NOMO-1 (cell line): ENCODE data around the gene CACNA2D2.
A peak's percentile ranks its signal among the peaks of the same experiment; 100 is the strongest.

Experiments used
- DNase-seq, 2 experiments: peaks; one replicate each; lab custom pipeline; 2025; ENCODE audit not compliant: unreplicated experiment in 2 of 2; lab: John Stamatoyannopoulos, UW

Gene CACNA2D2

GRCh38 chr3:50435371-50436113, 67.9 kb downstream of the CACNA2D2 start:
- DNase-seq: no peak

GRCh38 chr3:50433954-50434353, 69.5 kb downstream of the CACNA2D2 start:
- no peak for DNase-seq

GRCh38 chr3:50430950-50431435, 72.4 kb downstream of the CACNA2D2 start:
- DNase-seq: no peak

GRCh38 chr3:50430191-50430590, 73.2 kb downstream of the CACNA2D2 start:
- no peak for DNase-seq

GRCh38 chr3:50428007-50428633, 75.3 kb downstream of the CACNA2D2 start:
- no peak for DNase-seq

GRCh38 chr3:50427217-50427616, 76.2 kb downstream of the CACNA2D2 start:
- no peak for DNase-seq

- no peak for DNase-seq
Measured at GRCh38 chr3:50425911-50426310, 77.5 kb downstream of the CACNA2D2 start.

- DNase-seq: no peak
Measured at GRCh38 chr3:50423543-50423942, 79.9 kb downstream of the CACNA2D2 start.

- DNase-seq: no peak
Measured at GRCh38 chr3:50422153-50422552, 81.3 kb downstream of the CACNA2D2 start.

- no peak for DNase-seq
Measured at GRCh38 chr3:50419595-50420370, 83.7 kb downstream of the CACNA2D2 start.

- no peak for DNase-seq
Measured at GRCh38 chr3:50418850-50419249, 84.6 kb downstream of the CACNA2D2 start.

- DNase-seq: no peak
Measured at GRCh38 chr3:50417637-50418033, 85.8 kb downstream of the CACNA2D2 start.

GRCh38 chr3:50416736-50417636, 86.4 kb downstream of the CACNA2D2 start:
- DNase-seq: no peak

- DNase-seq: peak; percentile 14 to 15
Measured at GRCh38 chr3:50415816-50416215, 87.6 kb downstream of the CACNA2D2 start.

- no peak for DNase-seq
Measured at GRCh38 chr3:50415061-50415460, 88.4 kb downstream of the CACNA2D2 start.

- DNase-seq: no peak
Measured at GRCh38 chr3:50414616-50415015, 88.8 kb downstream of the CACNA2D2 start.

GRCh38 chr3:50412231-50412754, 91.1 kb downstream of the CACNA2D2 start:
- DNase-seq: no peak

- DNase-seq: no peak
Measured at GRCh38 chr3:50411229-50411628, 92.2 kb downstream of the CACNA2D2 start.

GRCh38 chr3:50410608-50411139, 92.8 kb downstream of the CACNA2D2 start:
- no peak for DNase-seq

- no peak for DNase-seq
Measured at GRCh38 chr3:50410185-50410584, 93.2 kb downstream of the CACNA2D2 start.
